Measurements from ENCODE around the gene BZW1.

DNA sequence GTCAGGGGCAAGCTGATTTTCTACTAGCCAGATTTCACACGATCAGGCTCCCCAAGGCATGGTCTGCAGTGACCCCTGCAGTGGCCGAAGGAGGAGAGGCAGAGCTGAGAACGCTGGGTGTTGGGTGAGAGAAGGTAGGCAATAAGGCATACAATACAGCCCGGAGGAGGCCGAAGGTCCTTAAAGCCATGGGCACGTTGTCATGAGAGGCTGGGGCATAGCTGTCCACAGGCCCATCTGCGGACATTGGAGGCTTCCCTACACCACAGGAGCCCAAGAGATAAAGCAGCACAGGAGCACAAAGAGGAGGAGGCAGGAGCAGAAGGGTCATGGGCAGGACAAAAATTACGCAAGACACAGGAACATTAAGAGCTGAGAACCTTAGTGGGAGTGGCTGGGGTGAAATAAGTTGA is 16.7 kb upstream of the BZW1 start:
- no peak for TF ChIP-seq CTCF (IDR thresholded peaks at IDR 0.05)
- no peak for TF ChIP-seq POLR2A (IDR thresholded peaks at IDR 0.05)
- no peak for TF ChIP-seq POLR2AphosphoS5 (IDR thresholded peaks at IDR 0.05)
- no peak for TF ChIP-seq EP300 (IDR thresholded peaks at IDR 0.05)
